Rectal smooth muscle tissue (tissue), 1 donor: ENCODE data around the gene SRCIN1.
"Not testable (repeated sequence)": the region's sequence is repeated elsewhere in the genome, so short reads cannot be mapped to it uniquely, and the experiment has no call there.

Experiments
- H3K27ac ChIP-seq: one replicate; pipeline ENCODE4 v1.7.0; 2013; ENCODE audit warnings: low read depth, low read length, inconsistent platforms
- H3K27me3 ChIP-seq: one replicate; pipeline ENCODE4 v1.7.0; 2013; ENCODE audit warnings: low read length; ENCODE audit not compliant: control insufficient read depth, insufficient read depth
- H3K36me3 ChIP-seq: one replicate; pipeline ENCODE4 v1.7.0; 2013; ENCODE audit warnings: low read length; ENCODE audit not compliant: control insufficient read depth, insufficient read depth
- H3K4me1 ChIP-seq: one replicate; pipeline ENCODE4 v1.7.0; 2013; ENCODE audit warnings: low read length; ENCODE audit not compliant: control insufficient read depth, insufficient read depth
- H3K4me3 ChIP-seq: one replicate; pipeline ENCODE4 v1.7.0; 2013; ENCODE audit warnings: low read length
- H3K9ac ChIP-seq: one replicate; pipeline ENCODE4 v1.7.0; 2013; ENCODE audit warnings: low read length

Gene SRCIN1

GRCh38 chr17:38508954-38509771 is 96.6 kb downstream of the SRCIN1 start:
- H3K27me3 ChIP-seq: peaks cover 7% of the 10 kb centered on the region
- H3K27ac ChIP-seq: no peak overlapping the region
- H3K36me3 ChIP-seq: no peaks in the 10 kb centered on the region
- no peaks in the 10 kb centered on the region for H3K4me1 ChIP-seq
- H3K4me3 ChIP-seq: no peak overlapping the region
- H3K9ac ChIP-seq: no peak overlapping the region

DNA sequence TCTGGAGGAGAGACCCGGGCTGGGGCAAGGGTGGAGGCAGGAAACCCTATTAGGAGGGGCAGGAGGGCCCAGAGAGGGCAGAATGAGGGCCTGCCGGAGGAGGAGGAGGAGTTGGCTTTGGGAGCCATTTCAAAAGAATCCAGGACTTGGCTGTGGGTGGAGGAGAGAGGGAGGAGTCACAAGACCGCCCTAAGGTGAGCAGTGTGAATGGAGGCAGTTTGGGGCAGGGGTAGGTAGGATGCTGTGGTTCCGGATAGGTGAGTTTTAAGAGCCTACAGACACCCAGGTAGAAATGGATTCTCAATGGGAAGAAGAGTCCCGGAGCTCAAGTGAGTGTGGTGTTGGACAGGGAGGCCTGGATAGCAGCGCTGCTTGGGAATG is 97.2 kb downstream of the SRCIN1 start:
- peaks cover 7% of the 10 kb centered on the region for H3K27me3 ChIP-seq
- H3K36me3 ChIP-seq: no peaks in the 10 kb centered on the region

GRCh38 chr17:38507921-38508569 is 97.7 kb downstream of the SRCIN1 start:
- no peak overlapping the region for H3K4me3 ChIP-seq
- peaks cover 7% of the 10 kb centered on the region for H3K27me3 ChIP-seq
- H3K36me3 ChIP-seq: peaks cover under 1% of the 10 kb centered on the region
- H3K4me1 ChIP-seq: no peaks in the 10 kb centered on the region
- no peak overlapping the region for H3K9ac ChIP-seq
- no peak overlapping the region for H3K27ac ChIP-seq

More for the DNA sequence above, 97.2 kb downstream of the SRCIN1 start:
- Histone ChIP-seq H3K4me1 (no peaks in the 10 kb centered on the region), H3K4me3 (no peak overlapping the region), H3K27ac (no peak overlapping the region), H3K9ac (no peak overlapping the region)

DNA sequence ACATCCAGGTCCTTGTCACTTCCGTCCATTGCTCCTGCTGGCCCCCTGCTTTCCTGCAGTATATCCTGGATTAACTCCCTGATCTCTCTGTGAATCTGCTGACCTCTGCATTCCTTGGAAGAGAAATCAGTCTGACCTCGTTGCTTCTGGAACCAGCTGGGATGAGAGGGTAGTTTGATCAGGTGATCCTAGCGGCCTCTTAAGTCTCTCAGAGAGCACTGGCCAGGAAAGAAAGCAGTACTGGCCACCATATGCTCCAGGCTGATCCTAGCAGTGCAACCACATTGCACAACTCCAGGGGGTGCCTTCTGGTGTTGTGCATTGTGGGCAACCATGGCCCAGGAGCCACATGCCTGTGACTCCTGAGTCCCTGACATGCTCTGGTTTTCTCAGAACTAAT is 98.3 kb downstream of the SRCIN1 start:
- no peaks in the 10 kb centered on the region for H3K4me1 ChIP-seq
- H3K9ac ChIP-seq: no peak overlapping the region
- no peak overlapping the region for H3K27ac ChIP-seq

GRCh38 chr17:38504216-38504615 is 101.5 kb downstream of the SRCIN1 start:
- no peak overlapping the region for H3K4me3 ChIP-seq
- peaks cover 5% of the 10 kb centered on the region for H3K36me3 ChIP-seq
- H3K27ac ChIP-seq: no peak overlapping the region
- no peak overlapping the region for H3K9ac ChIP-seq
- no peaks in the 10 kb centered on the region for H3K27me3 ChIP-seq
- H3K4me1 ChIP-seq: no peaks in the 10 kb centered on the region

More for the DNA sequence above, 98.3 kb downstream of the SRCIN1 start:
- Histone ChIP-seq H3K27me3 (peaks cover 7% of the 10 kb centered on the region), H3K4me3 (no peak overlapping the region), H3K36me3 (peaks cover 2% of the 10 kb centered on the region)

DNA sequence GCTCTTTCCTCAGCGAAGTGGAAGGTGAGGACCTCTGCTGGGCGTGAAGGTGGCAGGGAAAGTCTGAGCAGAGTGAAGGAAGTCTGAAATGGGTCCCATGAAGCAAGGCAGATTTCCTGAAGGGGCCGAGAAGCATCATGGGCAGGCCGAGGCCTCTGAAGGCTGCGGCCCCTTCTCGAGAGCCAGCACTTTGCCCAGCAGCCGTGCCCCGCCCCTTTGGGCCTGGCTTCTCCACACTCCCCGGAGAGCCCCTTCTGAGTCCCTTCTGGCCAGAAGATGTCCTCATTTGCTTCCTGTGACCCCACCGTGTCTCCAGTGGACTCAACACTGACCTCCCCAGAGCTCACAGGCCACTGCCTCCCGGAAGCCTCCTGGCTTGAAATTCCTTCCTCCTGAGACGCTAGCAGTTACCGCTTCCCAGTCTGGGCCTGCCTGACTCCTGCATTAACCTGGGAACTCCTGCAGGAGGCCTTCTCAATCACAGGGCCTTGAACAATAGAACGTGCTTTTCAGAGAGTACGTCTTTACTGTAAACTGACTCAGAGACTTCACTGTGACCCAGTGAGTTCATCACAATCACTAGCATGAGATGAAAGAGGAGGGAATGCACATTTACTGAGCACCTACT is 102.4 kb downstream of the SRCIN1 start:
- not testable (repeated sequence) for H3K4me1 ChIP-seq, H3K27ac ChIP-seq, H3K36me3 ChIP-seq, H3K27me3 ChIP-seq, H3K9ac ChIP-seq, H3K4me3 ChIP-seq

- not testable (repeated sequence) for H3K36me3 ChIP-seq, H3K4me1 ChIP-seq, H3K27ac ChIP-seq, H3K27me3 ChIP-seq, H3K9ac ChIP-seq, H3K4me3 ChIP-seq
These were observed 104.0 kb downstream of the SRCIN1 start for GRCh38 chr17:38501718-38502117.

GRCh38 chr17:38499230-38499629 is 106.5 kb downstream of the SRCIN1 start:
- H3K36me3 ChIP-seq, H3K4me1 ChIP-seq, H3K27ac ChIP-seq, H3K4me3 ChIP-seq, H3K9ac ChIP-seq, H3K27me3 ChIP-seq: not testable (repeated sequence)

DNA sequence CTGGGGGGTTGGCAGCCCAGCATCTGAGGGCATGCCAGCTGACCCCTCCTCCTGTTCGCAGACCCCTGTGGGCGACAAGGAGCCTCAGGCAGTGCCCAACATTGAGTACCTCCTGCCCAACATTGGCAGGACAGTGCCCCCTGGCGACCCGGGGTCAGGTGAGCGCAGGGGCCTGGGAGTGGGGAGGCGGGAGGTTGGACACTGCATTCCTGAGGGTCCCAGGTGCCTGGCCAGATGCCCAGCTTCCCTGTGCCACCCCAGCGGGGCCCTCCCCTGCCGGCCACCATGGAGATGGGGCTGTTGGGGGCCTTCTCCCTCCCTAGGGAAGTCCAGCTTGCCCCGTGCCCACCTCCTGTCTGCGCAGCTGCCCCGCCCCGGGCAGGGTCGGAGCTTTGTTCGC is 107.4 kb downstream of the SRCIN1 start:
- Histone ChIP-seq H3K4me3 (no peak overlapping the region), H3K36me3 (peaks cover 8% of the 10 kb centered on the region), H3K27ac (no peak overlapping the region), H3K4me1 (no peaks in the 10 kb centered on the region), H3K27me3 (no peaks in the 10 kb centered on the region), H3K9ac (no peak overlapping the region)

GRCh38 chr17:38497656-38498055 is 108.1 kb downstream of the SRCIN1 start:
- not testable (repeated sequence) for H3K36me3 ChIP-seq, H3K4me3 ChIP-seq, H3K9ac ChIP-seq, H3K27ac ChIP-seq, H3K27me3 ChIP-seq, H3K4me1 ChIP-seq

- H3K4me1 ChIP-seq, H3K36me3 ChIP-seq, H3K27ac ChIP-seq, H3K4me3 ChIP-seq, H3K27me3 ChIP-seq, H3K9ac ChIP-seq: not testable (repeated sequence)
These were observed 111.6 kb downstream of the SRCIN1 start for GRCh38 chr17:38494152-38494551.

GRCh38 chr17:38492067-38493040 is 113.4 kb downstream of the SRCIN1 start:
- H3K4me1 ChIP-seq, H3K9ac ChIP-seq, H3K4me3 ChIP-seq, H3K36me3 ChIP-seq, H3K27ac ChIP-seq, H3K27me3 ChIP-seq: not testable (repeated sequence)
